GM18861 (cell line): Measurements from ENCODE around the gene TRMT1.

Source experiments
- ATAC-seq: cut with Tn5 transposase; IDR thresholded peaks from one replicate; pipeline ENCODE4 v1.9.1; 2021; ENCODE audit not compliant: unreplicated experiment

Gene TRMT1

GRCh38 chr19:13072188-13072908 lies 44.2 kb downstream of the TRMT1 start:
- no peak for ATAC-seq

GRCh38 chr19:13071444-13072187 lies 44.9 kb downstream of the TRMT1 start:
- no peak for ATAC-seq

GRCh38 chr19:13070425-13071140 lies 46.0 kb downstream of the TRMT1 start:
- ATAC-seq: no peak

GRCh38 chr19:13069415-13070359 lies 46.9 kb downstream of the TRMT1 start:
- ATAC-seq: no peak

GRCh38 chr19:13068085-13068846 lies 48.3 kb downstream of the TRMT1 start:
- ATAC-seq: no peak

GRCh38 chr19:13066933-13067807 lies 49.4 kb downstream of the TRMT1 start:
- no peak for ATAC-seq

GRCh38 chr19:13066226-13066625 lies 50.3 kb downstream of the TRMT1 start:
- no peak for ATAC-seq

GRCh38 chr19:13064092-13064489 lies 52.4 kb downstream of the TRMT1 start:
- no peak for ATAC-seq

GRCh38 chr19:13063461-13064091 lies 53.0 kb downstream of the TRMT1 start:
- no peak for ATAC-seq

- ATAC-seq: no peak
Observed at GRCh38 chr19:13062317-13062716, 54.2 kb downstream of the TRMT1 start.

- ATAC-seq: no peak
Observed at GRCh38 chr19:13060964-13061927, 55.3 kb downstream of the TRMT1 start.

GRCh38 chr19:13060233-13060963 lies 56.1 kb downstream of the TRMT1 start:
- ATAC-seq: no peak

GRCh38 chr19:13058951-13059660 lies 57.4 kb downstream of the TRMT1 start:
- no peak for ATAC-seq

- no peak for ATAC-seq
Observed at GRCh38 chr19:13057744-13058143, 58.8 kb downstream of the TRMT1 start.

GRCh38 chr19:13057147-13057572 lies 59.4 kb downstream of the TRMT1 start:
- ATAC-seq: no peak

GRCh38 chr19:13056052-13056660 lies 60.4 kb downstream of the TRMT1 start:
- ATAC-seq: no peak
